Endothelial cell of umbilical vein (primary cell): ENCODE measurements around the gene CPNE1. TPM values are rescaled to one million over a fixed set of nuclear protein-coding genes. Genes with fewer than 3 reads are reported as not detected.

Source experiments
- BruUV-seq: library from RNA; stranded (reverse); fragments of 400-500 nt; replicated peaks from 2 replicates; lab custom pipeline; 2021; lab: Mats Ljungman, UMichigan
- CTCF ChIA-PET: fragments of 300-600, 350-600 bp; sonication (Branson Sonifier 250); formaldehyde crosslinking; loops from one replicate; lab custom pipeline; 2021; ENCODE audit warnings: antibody characterized with exemption, inconsistent platforms; lab: Charles Lee
- POLR2A ChIA-PET: fragments of 300-600, 350-600 bp; sonication (Branson Sonifier 250); formaldehyde crosslinking; loops from one replicate; lab custom pipeline; 2021; ENCODE audit warnings: antibody characterized with exemption, inconsistent platforms; lab: Charles Lee
- DNase-seq: peaks from one replicate; pipeline ENCODE4 v3.0.0-alpha.2; 2011; ENCODE audit warnings: low read depth, low spot score
- FAIRE-seq: peaks from 2 replicates; lab custom pipeline; 2011; peaks lifted over from hg19 to GRCh38; lab: Jason Lieb, UNC
- H2AFZ ChIP-seq: 2 replicates; pipeline ENCODE4 v1.6.0; 2012; ENCODE audit warnings: low read depth, low read length, control low read depth, inconsistent platforms
- H3K27ac ChIP-seq: 2 replicates; pipeline ENCODE4 v1.5.1; 2011; ENCODE audit warnings: low read depth, mild to moderate bottlenecking, control low read depth, low read length, moderate library complexity; ENCODE audit not compliant: insufficient read depth
- H3K27me3 ChIP-seq, 2 experiments: 2 replicates each; pipeline versions ENCODE4 v1.6.0 to v1.6.1; 2011; ENCODE audit warnings: low read length in 2 of 2, mixed read lengths in 1 of 2; ENCODE audit not compliant: control insufficient read depth in 2 of 2, insufficient read depth in 2 of 2
- H3K36me3 ChIP-seq, 2 experiments: 2 replicates in 1 of 2; 3 replicates in 1 of 2; pipeline ENCODE4 v1.5.1; 2011; ENCODE audit warnings: low read length in 2 of 2, mild to moderate bottlenecking in 1 of 2, moderate library complexity in 1 of 2; ENCODE audit not compliant: control insufficient read depth in 2 of 2, insufficient read depth in 2 of 2; ENCODE audit errors: extremely low read depth in 1 of 2
- H3K4me1 ChIP-seq: 3 replicates; pipeline ENCODE4 v1.5.1; 2011; ENCODE audit warnings: mild to moderate bottlenecking, low read length; ENCODE audit not compliant: control insufficient read depth, insufficient read depth; ENCODE audit errors: extremely low read depth
- H3K4me2 ChIP-seq: 2 replicates; pipeline ENCODE4 v1.6.1; 2011; ENCODE audit warnings: low read length, control low read depth, mixed read lengths; ENCODE audit not compliant: insufficient read depth
- H3K4me3 ChIP-seq, 3 experiments: fragments of 200-600 bp in 1 of 3; sonication (generic), shearing (Covaris generic) in 1 of 3; replicated peaks in 1 of 3; 2 replicates each; pipeline ENCODE4 v1.5.1; 2011 to 2016; ENCODE audit warnings: control low read depth in 3 of 3, low read length in 3 of 3, mild to moderate bottlenecking in 2 of 3, inconsistent platforms in 1 of 3, low read depth in 1 of 3, moderate library complexity in 1 of 3; ENCODE audit not compliant: insufficient read depth in 1 of 3
- H3K79me2 ChIP-seq: 2 replicates; pipeline ENCODE4 v1.6.0; 2012; ENCODE audit warnings: low read length, inconsistent platforms; ENCODE audit not compliant: control insufficient read depth, insufficient read depth
- H3K9ac ChIP-seq: replicated peaks from 2 replicates; pipeline ENCODE3; 2011; ENCODE audit warnings: low read length, control low read depth; ENCODE audit not compliant: insufficient read depth; ENCODE audit errors: extremely low read depth
- H3K9me1 ChIP-seq: replicated peaks from 3 replicates; pipeline ENCODE4 v1.6.0; 2011; ENCODE audit warnings: mild to moderate bottlenecking, low read length; ENCODE audit not compliant: control insufficient read depth, insufficient read depth; ENCODE audit errors: extremely low read depth
- H3K9me3 ChIP-seq: replicated peaks from 2 replicates; pipeline ENCODE4 v1.5.1; 2012; ENCODE audit warnings: low read length, inconsistent platforms; ENCODE audit not compliant: control insufficient read depth, insufficient read depth
- H4K20me1 ChIP-seq: replicated peaks from 2 replicates; pipeline ENCODE3; 2011; ENCODE audit warnings: mild to moderate bottlenecking, low read length; ENCODE audit not compliant: control insufficient read depth, insufficient read depth; ENCODE audit errors: extremely low read depth
- EZH2 ChIP-seq: IDR thresholded peaks from 2 replicates; pipeline ENCODE4 v1.6.1; 2012; ENCODE audit warnings: borderline replicate concordance, low read depth, mild to moderate bottlenecking, moderate library complexity, low read length, inconsistent platforms; ENCODE audit not compliant: severe bottlenecking
- FOS ChIP-seq: IDR thresholded peaks from 2 replicates; pipeline ENCODE4 v1.6.1; 2011; ENCODE audit warnings: mild to moderate bottlenecking, low read length, moderate library complexity, borderline replicate concordance; ENCODE audit not compliant: insufficient read depth
- GATA2 ChIP-seq: IDR thresholded peaks from 2 replicates; pipeline ENCODE4 v1.7.0; 2011; ENCODE audit warnings: low read depth, mild to moderate bottlenecking, moderate library complexity, mixed read lengths, low read length; ENCODE audit not compliant: insufficient read length, insufficient read depth
- JUN ChIP-seq: IDR thresholded peaks from 2 replicates; pipeline ENCODE4 v1.6.1; 2011; ENCODE audit warnings: borderline replicate concordance, low read depth; ENCODE audit not compliant: insufficient read length, insufficient read depth
- MAX ChIP-seq: IDR thresholded peaks from 2 replicates; pipeline ENCODE4 v1.6.1; 2011; ENCODE audit not compliant: insufficient read depth, insufficient read length
- MYC ChIP-seq: IDR thresholded peaks from one replicate; pipeline ENCODE4 v1.6.1; 2011; ENCODE audit warnings: mild to moderate bottlenecking, low read depth, low read length
- POLR2A ChIP-seq: IDR thresholded peaks from 2 replicates; pipeline ENCODE4 v1.6.1; 2012; ENCODE audit warnings: low read depth, mild to moderate bottlenecking, control low read depth, low read length
- POLR2AphosphoS5 ChIP-seq: IDR thresholded peaks from 2 replicates; pipeline ENCODE4 v1.6.1; 2012; ENCODE audit warnings: low read depth, mild to moderate bottlenecking, control low read depth, low read length, moderate library complexity; ENCODE audit not compliant: insufficient read depth
- dilution Hi-C: fragments of 300-500 bp; cut with MboI; formaldehyde crosslinking; loops from one replicate; pipeline ENCODE4 v1.15.0; 2019; ENCODE audit warnings: low sequenced_read_pairs; ENCODE audit not compliant: extremely low pct_ligation_motif_present
- intact Hi-C: fragments of 100-400 bp; cut with micrococcal nuclease; formaldehyde crosslinking; loops from one replicate; pipeline ENCODE4 v1.10.0; 2022
- polyA plus RNA-seq, 4 experiments: library from polyadenylated mRNA; depleted of rRNA in 3 of 4; stranded (reverse) in 3 of 4; unstranded in 1 of 4; fragments of >200 nt; gene quantifications; 2 replicates each; pipeline versions ENCODE4 v1.2.1 to v1.2.3, GENCODE V29; 2011 to 2012; ENCODE audit warnings: missing spikeins in 1 of 4
- total RNA-seq: library from RNA; stranded (reverse); gene quantifications from 2 replicates; pipeline ENCODE4 v1.2.3, GENCODE V29; 2021

Gene CPNE1
- total and polyA plus RNA-seq, 2 donors (not counting 3 experiments of a cell fraction or from before 2014, with no cell fraction given) = 244 to 316 TPM

GRCh38 chr20:35583636-35584560, 80.8 kb downstream of the CPNE1 start:
- BruUV-seq = no TSS peak
- Histone ChIP-seq H2AFZ (no peak overlapping the region), H3K36me3 (no peaks in the 10 kb centered on the region), H3K27ac (no peak overlapping the region), H3K79me2 (no peaks in the 10 kb centered on the region), H3K9me1 (no peaks in the 10 kb centered on the region), H3K4me3 (no peak overlapping the region), H3K9me3 (no peaks in the 10 kb centered on the region), H3K4me2 (no peak overlapping the region), H3K9ac (no peak overlapping the region), H3K27me3 (no peaks in the 10 kb centered on the region), H4K20me1 (no peaks in the 10 kb centered on the region), H3K4me1 (no peaks in the 10 kb centered on the region)
- TF ChIP-seq POLR2A (no peak), GATA2 (no peak), MAX (no peak), POLR2AphosphoS5 (no peak), FOS (no peak), MYC (no peak), JUN (no peak), EZH2 (no peak)
- DNase-seq (no peak), FAIRE-seq (no peak)
- intact Hi-C loops (no loop called here), dilution Hi-C loops (no loop called here)
- CTCF ChIA-PET = interaction anchor here (0.8 to 1.2 kb wide), 3 partner anchors 11 to 20 kb away, joined by 3 to 4 read pairs (median 3); no protein-coding TSS in a partner anchor
- POLR2A ChIA-PET = no interaction called here
